Transverse colon (tissue), 4 donors: Measurements from ENCODE around the gene ZBTB8OS. TPM values are rescaled to one million over a fixed set of nuclear protein-coding genes. Genes with fewer than 3 reads are reported as not detected.
A peak's percentile ranks its signal among the peaks of the same experiment; 100 is the strongest.

Experiments used
- DNase-seq: peaks from one replicate; pipeline ENCODE4 v3.0.0-alpha.2; 2019
- H3K27ac ChIP-seq, 4 donors: fragments of 200-600 bp; sonication (generic); 2 replicates each; pipeline ENCODE4 v1.5.1; 2016 to 2018; ENCODE audit warnings: inconsistent platforms in 4 of 4
- H3K27me3 ChIP-seq: fragments of 200-600 bp; sonication (generic); 2 replicates; pipeline ENCODE4 v1.5.1; 2017; ENCODE audit warnings: inconsistent platforms
- H3K36me3 ChIP-seq, 4 donors: fragments of 200-600 bp; sonication (generic); 2 replicates each; pipeline ENCODE4 v1.5.1; 2017 to 2019; ENCODE audit warnings: inconsistent platforms in 4 of 4
- H3K4me1 ChIP-seq, 4 donors: fragments of 200-600 bp; sonication (generic); 2 replicates each; pipeline ENCODE4 v1.5.1; 2017 to 2020; ENCODE audit warnings: inconsistent platforms in 4 of 4
- H3K4me3 ChIP-seq, 4 donors: fragments of 200-600 bp; sonication (generic); 1 replicate in 1 of 4; 2 replicates in 3 of 4; pipeline versions ENCODE4 v1.5.1 to v1.6.1; 2017 to 2019; ENCODE audit warnings: inconsistent platforms in 4 of 4
- H3K9me3 ChIP-seq, 2 donors: fragments of 200-600 bp; sonication (generic); 2 replicates each; pipeline ENCODE4 v1.5.1; 2017 to 2019; ENCODE audit warnings: inconsistent platforms in 2 of 2
- CTCF ChIP-seq, 5 experiments: fragments of 200-600 bp in 3 of 5; fragments of 450-650 bp in 2 of 5; sonication (generic) in 3 of 5; IDR thresholded peaks; 1 replicate in 2 of 5; 2 replicates in 3 of 5; pipeline ENCODE4 v1.5.1; 2016 to 2017; ENCODE audit warnings: antibody characterized with exemption in 5 of 5, inconsistent platforms in 3 of 5, mild to moderate bottlenecking in 2 of 5, moderate library complexity in 1 of 5
- EP300 ChIP-seq: sonication (generic); formaldehyde crosslinking; IDR thresholded peaks from one replicate; pipeline ENCODE4 v1.6.1; 2017; ENCODE audit warnings: antibody characterized with exemption, low read depth
- POLR2A ChIP-seq: fragments of 450-650 bp; IDR thresholded peaks from one replicate; pipeline ENCODE4 v1.6.1; 2016; ENCODE audit warnings: antibody characterized with exemption, mild to moderate bottlenecking, moderate library complexity
- POLR2AphosphoS5 ChIP-seq, 3 donors: sonication (generic); formaldehyde crosslinking; IDR thresholded peaks; one replicate each; pipeline ENCODE4 v1.6.1; 2016; ENCODE audit warnings: antibody characterized with exemption in 3 of 3
- WGBS, 2 donors: methylation state at CpG; one replicate each; pipeline ENCODE4 v1.1.5; 2018; ENCODE audit warnings: low coverage in 1 of 2; 5-methylcytosine and 5-hydroxymethylcytosine counted together
- in situ Hi-C, 4 donors: fragments of 200-750 bp; cut with MboI; loops; one replicate each; pipeline versions ENCODE4 v1.15.0 to v1.15.1; 2017; ENCODE audit warnings: low sequenced_read_pairs in 3 of 4, low pct_ligation_motif_present in 1 of 4, low pct_unique_long_range_greater_than_20kb in 1 of 4
- intact Hi-C: fragments of 100-400 bp; cut with DNase I; formaldehyde crosslinking; loops from one replicate; pipeline ENCODE4 v1.15.1; 2023; ENCODE audit warnings: low total_unique reads
- total RNA-seq, 4 donors: library from RNA; depleted of rRNA; stranded (reverse); fragments of >200 nt; gene quantifications; one replicate each; pipeline ENCODE4 v1.1.0, GENCODE V29; 2016

The ZBTB8OS gene
- total RNA-seq, 4 donors from 2014 or later = 3.4 to 72.9 (median 34.5) TPM

- 90 to 95% methylated on average over 1 of the region's 1 CpG for WGBS, 2 donors
- TF ChIP-seq EP300 = no peak
- no peak for TF ChIP-seq CTCF (IDR thresholded peaks at IDR 0.05)
- TF ChIP-seq POLR2A = no peak
- TF ChIP-seq POLR2AphosphoS5 (IDR thresholded peaks at IDR 0.05) = no peak
- Histone ChIP-seq H3K4me1 (peaks cover 5 to 21% (median 10%) of the 10 kb centered on the region in 4 donors), H3K4me3 (no peak overlapping the region), H3K27ac (no peak overlapping the region), H3K27me3 (no peaks in the 10 kb centered on the region), H3K9me3 (no peaks in the 10 kb centered on the region), H3K36me3 (peaks cover 0 to 81% (median 31%) of the 10 kb centered on the region in 4 donors)
- in situ Hi-C loops = no loop called here
- no peak for DNase-seq
- intact Hi-C loops = no loop called here
Observed at GRCh38 chr1:32659581-32659980, 9.2 kb upstream of the ZBTB8OS start.

- Histone ChIP-seq H3K9me3 (no peaks in the 10 kb centered on the region), H3K27ac (peak overlapping the region; percentile 96 to 99 (median 99)), H3K4me3 (peak overlapping the region in 3 of 4 donors; percentile 66 to 82 (median 70)), H3K4me1 (peaks cover 24 to 72% (median 43%) of the 10 kb centered on the region in 4 donors), H3K27me3 (no peaks in the 10 kb centered on the region), H3K36me3 (peaks cover 0 to 27% (median 9%) of the 10 kb centered on the region in 4 donors)
- in situ Hi-C loops = no loop called here
- intact Hi-C loops = no loop called here
- TF ChIP-seq CTCF (IDR thresholded peaks at IDR 0.05) (no peak), POLR2A (no peak), POLR2AphosphoS5 (IDR thresholded peaks at IDR 0.05) (no peak), EP300 (no peak)
- no peak for DNase-seq
- WGBS, 2 donors = 82% methylated on average over 9 to 16 of the region's 16 CpGs
Observed at GRCh38 chr1:32652244-32652962, 2.1 kb upstream of the ZBTB8OS start.

GRCh38 chr1:32651461-32652073, 1.2 kb upstream of the ZBTB8OS start:
- 0 to 2% methylated on average over 7 to 43 of the region's 43 CpGs for WGBS, 2 donors
- in situ Hi-C loops = no loop called here
- H3K4me3 ChIP-seq = peak overlapping the region; percentile 66 to 82 (median 72)
- H3K27ac ChIP-seq = peak overlapping the region; percentile 96 to 99 (median 99)
- H3K27me3 ChIP-seq = no peaks in the 10 kb centered on the region
- DNase-seq = no peak
- H3K9me3 ChIP-seq = no peaks in the 10 kb centered on the region
- intact Hi-C loops = no loop called here
- peaks cover 0 to 19% (median 5%) of the 10 kb centered on the region in 4 donors for H3K36me3 ChIP-seq
- TF ChIP-seq EP300 = no peak
- TF ChIP-seq POLR2AphosphoS5 (IDR thresholded peaks at IDR 0.05) = no peak
- no peak for TF ChIP-seq CTCF (IDR thresholded peaks at IDR 0.05)
- no peak for TF ChIP-seq POLR2A
- H3K4me1 ChIP-seq = peaks cover 24 to 73% (median 43%) of the 10 kb centered on the region in 4 donors

- Histone ChIP-seq H3K36me3 (peaks cover 0 to 13% (median 2%) of the 10 kb centered on the region in 4 donors), H3K27me3 (no peaks in the 10 kb centered on the region), H3K4me3 (peak within 1 kb of the TSS; percentile 66 to 82 (median 72)), H3K27ac (peak within 1 kb of the TSS; percentile 96 to 99 (median 99)), H3K4me1 (peaks cover 24 to 67% (median 44%) of the 10 kb centered on the region in 4 donors), H3K9me3 (no peaks in the 10 kb centered on the region)
- DNase-seq = peak; percentile 99
- in situ Hi-C loops = no loop called here
- TF ChIP-seq POLR2A (peak; percentile 84), POLR2AphosphoS5 (IDR thresholded peaks at IDR 0.05) (peak; percentile 93), CTCF (IDR thresholded peaks at IDR 0.05) (peak in 3 of 5 experiments; percentile 6 to 31 (median 8)), EP300 (no peak)
- intact Hi-C loops = no loop called here
- 0% methylated on average over 37 of the region's 67 CpGs; no CpG with 5 or more reads in 1 of the 2 donors for WGBS, 2 donors
Observed at GRCh38 chr1:32650752-32651460, 556 bp upstream of the ZBTB8OS start, which contains the start of gene RBBP4. RBBP4 (plus strand) TSS chr1:32651208; CDS start chr1:32651307, 99 bp downstream.
